Measurements from ENCODE around the gene ITPR2.
A peak's percentile ranks its signal among the peaks of the same experiment; 100 is the strongest.
"Not testable (repeated sequence)": the region's sequence is repeated elsewhere in the genome, so short reads cannot be mapped to it uniquely, and the experiment has no call there.

Gene ITPR2

DNA sequence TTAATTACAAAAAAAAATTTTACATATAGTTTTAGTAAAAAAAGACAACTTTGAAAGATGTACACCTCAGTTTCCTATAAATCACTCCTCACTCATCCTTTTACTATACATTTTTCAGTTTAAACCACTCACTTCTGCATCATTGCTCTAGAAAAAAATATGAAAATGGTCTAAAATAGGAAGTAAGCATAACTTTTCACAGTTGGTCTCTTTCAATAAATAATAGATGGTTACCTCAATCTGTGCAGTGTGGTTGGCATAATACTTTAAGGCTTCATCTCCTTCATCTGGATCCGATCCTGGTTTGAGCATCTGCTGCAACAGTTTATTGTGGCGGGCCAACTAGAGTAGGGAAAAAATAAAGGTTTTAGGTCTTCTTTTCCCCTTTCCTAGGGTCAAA lies 389.7 kb downstream of the ITPR2 start:
- TF ChIP-seq, protein P1, sequence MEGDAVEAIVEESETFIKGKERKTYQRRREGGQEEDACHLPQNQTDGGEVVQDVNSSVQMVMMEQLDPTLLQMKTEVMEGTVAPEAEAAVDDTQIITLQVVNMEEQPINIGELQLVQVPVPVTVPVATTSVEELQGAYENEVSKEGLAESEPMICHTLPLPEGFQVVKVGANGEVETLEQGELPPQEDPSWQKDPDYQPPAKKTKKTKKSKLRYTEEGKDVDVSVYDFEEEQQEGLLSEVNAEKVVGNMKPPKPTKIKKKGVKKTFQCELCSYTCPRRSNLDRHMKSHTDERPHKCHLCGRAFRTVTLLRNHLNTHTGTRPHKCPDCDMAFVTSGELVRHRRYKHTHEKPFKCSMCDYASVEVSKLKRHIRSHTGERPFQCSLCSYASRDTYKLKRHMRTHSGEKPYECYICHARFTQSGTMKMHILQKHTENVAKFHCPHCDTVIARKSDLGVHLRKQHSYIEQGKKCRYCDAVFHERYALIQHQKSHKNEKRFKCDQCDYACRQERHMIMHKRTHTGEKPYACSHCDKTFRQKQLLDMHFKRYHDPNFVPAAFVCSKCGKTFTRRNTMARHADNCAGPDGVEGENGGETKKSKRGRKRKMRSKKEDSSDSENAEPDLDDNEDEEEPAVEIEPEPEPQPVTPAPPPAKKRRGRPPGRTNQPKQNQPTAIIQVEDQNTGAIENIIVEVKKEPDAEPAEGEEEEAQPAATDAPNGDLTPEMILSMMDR (IDR thresholded peaks at IDR 0.05; ENCODE audit: low read depth, low read length, missing control alignments), result no peak
- no peak overlapping the region for H3K4me3 ChIP-seq (ENCODE audit: low read depth, low read length)
- no peak for DNase-seq (ENCODE audit: low read depth)

DNA sequence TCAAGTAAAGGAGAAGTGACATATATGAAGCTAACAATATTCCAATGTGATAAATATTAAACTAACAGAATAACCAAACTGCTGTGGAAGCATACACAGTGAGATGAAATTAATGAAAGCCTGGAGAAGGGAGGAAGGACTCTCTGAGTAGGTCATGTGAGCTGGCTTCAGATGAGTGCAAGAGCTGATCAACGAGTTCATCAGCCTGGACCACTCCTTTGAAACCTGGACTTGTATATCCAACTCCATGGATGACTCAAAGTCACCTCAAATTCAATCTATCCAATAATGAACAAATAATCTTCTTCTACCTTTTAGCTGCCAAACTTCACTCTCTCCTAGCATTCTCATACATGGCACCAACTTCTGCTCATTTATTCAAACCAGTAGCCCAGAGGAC lies 391.6 kb downstream of the ITPR2 start:
- TF ChIP-seq, protein P1 (IDR thresholded peaks at IDR 0.05; ENCODE audit: low read depth, low read length, missing control alignments), result no peak
- no peak for DNase-seq (ENCODE audit: low read depth)
- no peak overlapping the region for H3K4me3 ChIP-seq (ENCODE audit: low read depth, low read length)

DNA sequence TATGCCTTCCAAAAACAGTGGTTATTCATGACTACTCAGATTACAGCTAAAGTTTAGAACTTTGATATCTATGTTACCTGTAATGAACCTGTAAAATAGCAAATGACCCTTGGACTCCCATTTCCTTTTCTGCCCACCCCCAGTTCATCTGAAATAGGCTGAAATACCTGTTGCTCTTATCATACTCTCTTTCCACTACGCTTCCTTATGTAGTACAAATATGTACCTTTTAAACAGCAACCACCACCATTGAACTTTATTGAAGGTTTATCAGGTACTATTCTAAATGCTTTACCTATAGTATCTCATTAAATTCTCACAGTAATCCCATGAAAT lies 398.0 kb downstream of the ITPR2 start:
- no peak overlapping the region for H3K4me3 ChIP-seq (ENCODE audit: low read depth, low read length)
- TF ChIP-seq, protein P1 (IDR thresholded peaks at IDR 0.05; ENCODE audit: low read depth, low read length, missing control alignments), result no peak
- no peak for DNase-seq (ENCODE audit: low read depth)

DNA sequence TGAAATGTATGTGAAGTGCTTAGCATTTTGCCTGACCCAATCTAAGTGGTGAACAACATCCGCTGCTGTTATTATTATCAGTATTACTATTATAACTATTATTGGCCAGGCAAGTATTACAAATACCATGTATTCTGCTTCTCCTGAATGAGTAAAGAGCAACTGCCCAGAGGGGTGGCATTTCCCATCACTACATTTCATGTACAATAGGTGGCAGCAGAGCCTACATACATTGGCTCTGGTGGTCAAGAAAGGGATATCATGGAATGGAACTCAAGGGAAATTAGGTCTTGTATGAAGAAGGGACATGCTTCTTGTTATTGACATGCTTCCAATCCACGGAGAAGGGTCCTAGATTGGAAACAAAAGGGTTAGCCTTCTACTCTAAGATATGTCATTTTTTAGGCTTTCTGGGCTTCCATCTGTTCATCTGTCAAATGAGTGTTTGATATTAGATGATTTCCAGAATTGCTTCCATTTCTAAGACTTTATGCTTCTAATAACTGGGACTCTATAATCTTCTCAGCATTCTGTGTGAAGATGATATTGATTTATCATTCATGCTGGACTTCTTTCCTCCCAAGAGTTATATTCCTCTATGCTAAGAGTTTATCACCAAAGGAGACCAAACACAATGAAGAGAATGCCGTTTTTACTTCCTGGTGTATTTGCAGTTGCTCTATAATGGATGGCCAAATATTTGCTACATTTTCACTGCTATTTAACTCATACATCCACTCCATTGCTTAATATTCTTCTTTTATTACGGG lies 398.5 kb downstream of the ITPR2 start:
- no peak overlapping the region for H3K4me3 ChIP-seq (ENCODE audit: low read depth, low read length)
- DNase-seq (ENCODE audit: low read depth), result no peak
- TF ChIP-seq, protein P1 (IDR thresholded peaks at IDR 0.05; ENCODE audit: low read depth, low read length, missing control alignments), result peak; percentile 74

DNA sequence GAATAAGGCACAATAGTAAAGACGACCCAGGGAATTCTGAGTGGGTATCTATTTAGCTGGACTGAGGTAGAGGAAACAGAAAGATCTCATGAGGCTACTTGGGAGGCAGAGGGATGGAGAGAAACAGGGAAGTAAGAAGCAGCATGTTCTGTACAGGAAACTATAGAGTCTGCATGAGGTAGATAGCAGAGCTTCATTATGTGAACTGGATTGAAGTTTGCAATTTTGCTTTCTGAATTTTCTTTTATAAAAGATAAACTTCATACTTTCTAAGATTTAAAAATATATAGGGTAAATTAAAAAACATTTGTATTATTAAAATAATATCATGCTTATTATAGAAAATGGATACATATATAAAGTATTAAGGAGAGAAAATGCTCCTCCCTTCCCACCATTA lies 399.3 kb downstream of the ITPR2 start:
- not testable (repeated sequence) for DNase-seq (ENCODE audit: low read depth); H3K4me3 ChIP-seq (ENCODE audit: low read depth, low read length)

DNA sequence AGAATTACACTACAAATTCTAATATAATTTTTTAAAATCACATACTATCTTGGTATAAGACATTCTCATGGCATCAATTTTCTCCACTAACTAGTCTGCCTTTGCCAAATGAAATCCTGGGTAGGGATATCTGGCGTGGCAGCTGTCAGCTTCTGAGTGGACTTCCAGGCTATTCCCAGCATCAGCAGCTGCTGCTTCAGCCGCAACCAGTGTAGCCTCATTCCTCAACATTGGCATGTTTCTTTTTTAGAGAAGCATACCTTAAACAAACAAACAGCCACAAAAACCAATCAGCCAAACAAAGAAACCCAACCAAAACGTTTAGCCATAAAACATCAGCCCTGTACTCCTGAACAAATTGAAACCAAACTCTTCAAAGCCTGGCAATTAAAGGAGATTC lies 401.8 kb downstream of the ITPR2 start:
- no peak overlapping the region for H3K4me3 ChIP-seq (ENCODE audit: low read depth, low read length)
- TF ChIP-seq, protein P1 (IDR thresholded peaks at IDR 0.05; ENCODE audit: low read depth, low read length, missing control alignments), result no peak

DNA sequence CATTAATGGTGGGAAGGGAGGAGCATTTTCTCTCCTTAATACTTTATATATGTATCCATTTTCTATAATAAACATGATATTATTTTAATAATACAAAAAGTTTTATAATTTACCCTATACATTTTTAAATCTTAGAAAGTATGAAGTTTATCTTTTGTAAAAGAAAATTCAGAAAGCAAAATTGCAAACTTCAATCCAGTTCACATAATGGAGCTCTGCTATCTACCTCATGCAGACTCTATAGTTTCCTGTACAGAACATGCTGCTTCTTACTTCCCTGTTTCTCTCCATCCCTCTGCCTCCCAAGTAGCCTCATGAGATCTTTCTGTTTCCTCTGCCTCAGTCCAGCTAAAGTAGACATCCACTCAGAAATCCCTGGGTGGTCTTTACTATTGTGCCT lies 402.4 kb downstream of the ITPR2 start:
- not testable (repeated sequence) for DNase-seq (ENCODE audit: low read depth); H3K4me3 ChIP-seq (ENCODE audit: low read depth, low read length)

More for the DNA sequence above, 401.8 kb downstream of the ITPR2 start:
- DNase-seq (ENCODE audit: low read depth), result no peak

DNA sequence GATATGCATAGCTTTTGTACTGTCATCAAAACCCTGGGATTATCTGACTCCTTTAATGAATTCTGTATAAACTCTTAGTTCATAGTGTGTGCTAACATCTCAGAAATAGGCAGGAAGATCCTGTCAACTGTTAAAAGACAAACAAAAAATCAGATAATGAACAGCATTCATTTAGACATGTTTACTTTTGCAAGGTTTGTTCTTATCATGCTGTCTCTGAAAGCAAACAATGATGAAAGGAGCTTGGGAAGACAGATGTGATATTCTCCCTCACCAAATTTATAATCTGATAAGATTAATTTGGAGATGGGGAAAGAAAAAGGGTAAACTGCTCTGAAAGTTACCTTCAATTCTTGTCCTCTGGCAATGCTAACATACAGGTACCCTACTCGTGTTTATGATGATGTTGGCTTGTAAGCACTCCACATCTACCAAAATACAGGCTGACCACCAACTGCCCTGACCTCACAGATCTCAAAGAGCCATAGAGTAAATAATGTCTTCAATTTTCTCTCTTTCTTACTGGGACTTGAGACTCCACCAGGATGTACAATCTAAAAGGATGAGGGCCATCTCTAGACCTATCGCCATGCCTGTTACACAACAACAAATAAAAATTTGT lies 403.8 kb downstream of the ITPR2 start:
- TF ChIP-seq, protein P1 (IDR thresholded peaks at IDR 0.05; ENCODE audit: low read depth, low read length, missing control alignments), result no peak
- DNase-seq (ENCODE audit: low read depth), result no peak
- no peak overlapping the region for H3K4me3 ChIP-seq (ENCODE audit: low read depth, low read length)
